ENCODE results near the gene FYB2.
A peak's percentile ranks its signal among the peaks of the same experiment; 100 is the strongest.
"Not testable (repeated sequence)": the region's sequence is repeated elsewhere in the genome, so short reads cannot be mapped to it uniquely, and the experiment has no call there.

FYB2 gene

GRCh38 chr1:56788102-56788501, 31.1 kb downstream of the FYB2 start:
- no peak for DNase-seq

DNA sequence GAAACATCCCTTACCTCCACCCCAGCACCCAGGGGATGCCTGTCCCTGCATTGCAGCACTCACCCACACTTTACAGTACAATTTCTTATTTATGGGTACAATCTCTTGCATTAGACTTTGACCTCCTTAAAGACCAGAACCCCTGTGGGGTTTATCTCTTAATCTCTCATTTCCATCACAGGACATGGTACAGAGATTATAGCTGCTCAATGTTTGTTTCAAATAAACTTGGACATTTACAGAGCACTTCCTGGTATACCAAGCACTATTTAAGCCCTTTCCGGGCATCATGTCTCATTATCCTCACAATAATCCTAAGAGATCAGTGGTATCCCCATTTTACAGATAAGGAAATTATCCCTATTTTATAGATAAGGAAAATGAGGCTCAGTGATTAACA, 31.9 kb downstream of the FYB2 start:
- DNase-seq = no peak

DNA sequence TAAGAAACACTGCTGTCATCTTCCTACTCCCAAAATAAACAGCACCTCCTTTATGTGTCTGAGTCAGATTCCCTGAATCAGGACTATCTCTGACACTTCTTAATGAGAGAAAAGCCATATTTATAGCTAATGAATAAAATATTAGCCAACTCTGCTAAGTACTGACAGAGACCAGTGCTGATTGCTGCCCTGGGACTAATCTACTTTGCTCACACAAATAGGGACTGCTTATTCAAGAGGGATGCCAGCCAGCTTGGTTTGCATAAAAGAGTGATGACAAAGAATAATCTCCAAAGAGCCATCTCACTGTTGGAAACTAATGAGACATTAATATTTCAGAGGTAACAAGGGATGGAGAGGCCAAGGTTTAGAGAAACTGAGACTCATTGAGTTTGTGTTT, 36.4 kb downstream of the FYB2 start:
- DNase-seq = no peak

DNA sequence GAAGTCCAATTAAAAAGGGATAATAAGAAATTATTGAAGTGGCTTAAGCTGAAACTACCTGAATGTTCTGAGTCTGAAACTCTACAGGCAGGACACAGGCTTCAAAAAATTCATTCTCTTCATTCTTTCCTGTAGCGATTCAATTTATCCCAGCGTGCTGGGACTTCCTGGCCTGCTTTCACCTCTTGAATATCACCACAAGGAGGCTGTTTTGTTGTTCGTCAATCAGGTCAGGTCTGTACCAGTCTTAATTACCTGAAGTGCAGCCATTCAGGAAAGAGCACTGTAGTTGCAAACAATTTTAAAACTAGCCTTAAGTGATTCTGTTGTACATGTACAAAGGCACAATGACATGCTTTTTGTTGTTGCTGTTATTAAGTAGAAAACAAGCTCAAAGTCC, 38.4 kb downstream of the FYB2 start:
- no peak for DNase-seq

GRCh38 chr1:56780128-56780750, 39.0 kb downstream of the FYB2 start:
- no peak for DNase-seq

GRCh38 chr1:56777972-56778371, 41.2 kb downstream of the FYB2 start:
- no peak for DNase-seq

GRCh38 chr1:56774732-56775131, 44.5 kb downstream of the FYB2 start:
- not testable (repeated sequence) for DNase-seq

GRCh38 chr1:56774067-56774609, 45.1 kb downstream of the FYB2 start:
- no peak for DNase-seq

GRCh38 chr1:56773341-56774066, 45.7 kb downstream of the FYB2 start:
- peak; percentile 6 for DNase-seq

DNA sequence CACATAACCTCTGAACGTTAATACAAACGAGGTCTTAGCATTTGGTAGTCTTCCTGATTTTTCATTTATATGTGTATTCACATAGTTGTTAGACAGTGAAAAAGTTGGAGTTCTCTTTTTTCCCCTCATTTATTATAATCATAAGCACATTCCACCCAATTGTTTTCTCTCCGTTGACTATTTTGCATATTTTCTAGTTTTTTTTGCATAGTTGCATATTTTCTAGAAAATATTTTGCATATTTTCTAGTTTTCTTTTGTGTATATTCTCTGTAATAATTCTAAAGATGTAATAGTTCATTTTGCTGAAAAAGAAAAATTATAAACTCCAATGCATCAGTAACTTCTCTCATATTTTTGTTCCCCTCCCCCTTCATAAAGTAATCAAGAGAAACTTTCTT, 47.5 kb downstream of the FYB2 start:
- no peak for DNase-seq

DNA sequence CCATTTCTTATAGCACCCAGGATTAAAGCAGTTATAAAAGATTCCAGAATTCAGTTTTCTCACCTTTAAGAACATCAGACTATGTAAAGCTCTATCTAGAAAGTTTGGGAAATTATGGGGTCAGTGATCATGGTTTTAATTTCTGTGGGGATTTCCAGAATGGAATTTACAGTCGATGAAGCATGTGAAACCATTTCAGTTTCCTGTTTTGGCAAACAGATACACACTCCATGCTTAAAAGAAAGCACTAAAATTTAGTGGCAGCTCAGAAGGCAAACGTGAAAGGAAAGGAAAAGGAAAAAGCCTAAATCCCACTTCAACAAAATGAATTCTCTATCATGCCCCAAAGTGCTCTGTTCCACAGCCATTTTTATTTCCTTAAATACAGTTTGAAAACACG, 60.4 kb downstream of the FYB2 start:
- no peak for DNase-seq

DNA sequence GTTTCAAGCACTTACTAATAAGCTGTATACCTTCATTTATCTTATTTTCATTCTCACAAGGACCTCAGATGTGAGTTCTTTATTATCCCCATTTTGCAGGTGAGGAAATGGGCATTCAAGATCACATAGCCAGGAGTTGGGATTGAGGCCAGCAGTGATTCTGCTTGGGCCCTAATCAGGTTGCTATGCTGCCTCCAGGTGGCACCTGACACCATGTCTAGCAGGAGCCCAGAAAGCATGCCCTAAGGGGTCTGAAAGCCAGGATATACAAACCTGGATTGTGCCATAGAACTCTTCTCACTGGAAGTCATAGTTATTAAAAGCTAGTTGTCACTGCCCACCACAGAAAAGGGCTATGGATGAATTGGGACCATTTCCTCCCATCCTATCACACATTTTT, 61.1 kb downstream of the FYB2 start:
- DNase-seq = no peak

- no peak for DNase-seq
Observed at GRCh38 chr1:56755911-56756310, 63.3 kb downstream of the FYB2 start.

DNA sequence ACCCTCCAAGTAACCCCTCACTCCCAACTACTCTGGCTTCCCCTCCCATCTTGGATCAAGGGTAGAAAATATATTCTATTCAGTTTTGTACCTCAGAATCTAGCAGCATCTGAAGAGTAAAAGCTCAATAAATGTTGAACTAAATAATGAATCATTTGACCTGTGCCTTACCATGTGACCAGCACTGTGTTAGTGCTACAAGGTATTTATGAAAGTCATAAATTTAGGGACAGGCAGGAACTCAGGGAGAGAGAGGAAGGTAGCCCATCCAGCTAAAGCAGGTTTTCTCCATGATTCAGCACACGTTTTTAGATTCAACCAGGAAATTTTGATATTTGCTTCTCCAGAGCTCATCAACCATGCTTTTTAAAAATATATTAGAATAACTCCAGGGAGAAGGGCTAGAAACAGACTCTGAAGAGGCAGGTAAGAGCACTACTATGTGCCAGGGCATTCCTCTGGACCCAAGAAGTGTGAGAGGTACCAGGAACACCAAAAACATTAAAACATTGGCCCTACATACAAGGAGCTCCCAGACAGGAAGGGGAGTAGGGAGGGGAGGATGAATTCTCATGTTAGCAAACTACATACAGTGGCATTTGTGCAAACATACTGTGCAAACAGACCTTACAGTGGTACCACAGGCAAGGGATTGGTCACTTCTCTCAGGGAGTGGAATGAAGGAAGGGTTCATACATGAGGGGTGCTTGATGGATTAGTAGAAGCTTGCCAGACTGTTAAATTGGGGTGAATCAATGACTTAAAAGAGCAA, 64.3 kb downstream of the FYB2 start:
- DNase-seq = no peak

DNA sequence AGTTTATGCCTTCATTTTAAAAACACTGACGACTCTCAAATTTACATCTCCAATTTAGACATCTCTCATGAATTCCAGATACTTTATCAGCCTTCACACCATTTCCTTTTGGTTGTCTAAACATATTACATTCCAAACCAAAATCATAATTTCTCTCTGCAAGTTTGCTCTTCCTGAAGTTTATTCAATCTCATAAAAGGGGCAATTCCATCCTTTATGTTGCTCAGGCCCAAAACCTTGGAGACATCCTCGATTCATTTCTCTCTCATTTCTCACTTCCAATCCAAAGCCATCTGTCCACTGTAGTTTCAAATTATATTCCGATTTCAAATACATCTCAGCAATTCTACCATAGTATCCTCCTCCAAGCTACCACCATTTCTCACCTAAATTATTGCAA, 74.0 kb downstream of the FYB2 start:
- DNase-seq = no peak

- DNase-seq = no peak
Observed at GRCh38 chr1:56728964-56729363, 90.2 kb downstream of the FYB2 start.

GRCh38 chr1:56726706-56727105, 92.5 kb downstream of the FYB2 start:
- DNase-seq = no peak

GRCh38 chr1:56719171-56719570, 100.0 kb downstream of the FYB2 start:
- DNase-seq = no peak

DNA sequence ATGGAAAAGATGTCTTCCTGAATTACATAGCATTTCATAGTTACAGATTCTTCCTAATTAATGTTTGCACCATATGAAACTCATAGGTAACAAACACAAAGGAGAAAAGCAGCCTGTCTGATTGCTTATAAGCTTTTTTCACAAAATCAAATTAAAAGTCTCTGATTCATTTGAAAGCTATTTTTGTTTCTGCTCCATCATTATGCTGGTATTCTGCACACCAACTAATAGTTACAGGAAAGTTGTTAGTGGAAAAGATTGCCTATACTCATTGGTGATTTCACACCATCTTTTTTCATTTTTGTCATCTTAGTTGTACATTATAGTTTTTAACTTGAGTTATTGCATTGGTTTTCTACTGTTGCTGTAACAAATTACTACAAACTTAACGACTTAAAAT, 104.0 kb downstream of the FYB2 start:
- no peak for DNase-seq

DNA sequence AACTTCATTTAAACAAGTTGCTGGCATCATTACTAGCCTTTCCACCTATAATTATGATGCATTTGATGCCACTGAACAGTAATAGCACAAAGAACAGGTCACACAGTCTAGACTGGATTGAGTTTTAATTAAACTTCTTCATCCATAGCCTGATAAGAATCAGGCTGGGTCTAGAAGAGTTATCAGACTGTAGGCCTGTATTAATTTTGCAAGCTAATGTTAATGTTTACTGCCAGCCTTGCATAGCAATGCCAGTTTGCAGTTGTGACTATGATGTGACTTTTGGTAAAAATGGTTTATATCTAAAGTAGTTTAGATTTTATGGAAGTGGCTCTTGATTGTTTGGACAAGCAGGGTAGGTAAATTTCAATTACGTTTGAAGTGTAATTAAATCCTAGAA, 106.1 kb downstream of the FYB2 start:
- DNase-seq = no peak

DNA sequence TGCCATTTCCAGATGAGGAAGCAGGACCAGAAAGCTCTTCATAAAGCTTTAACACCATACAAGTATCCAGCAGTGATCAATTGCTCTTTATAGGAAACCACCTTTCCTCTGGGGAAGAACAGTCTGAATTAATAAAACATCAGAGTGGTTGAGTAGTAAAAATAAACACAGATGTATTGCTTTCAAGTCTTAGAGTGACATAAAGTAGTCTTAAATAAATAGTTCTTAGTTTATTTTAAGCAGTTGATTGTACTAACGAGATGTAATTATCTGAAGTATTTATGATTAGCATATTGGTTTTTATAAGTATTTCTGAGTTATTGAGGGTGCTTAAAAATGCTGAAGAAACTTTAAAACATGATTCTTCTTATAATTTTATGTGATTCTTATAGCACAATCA, 107.1 kb downstream of the FYB2 start:
- no peak for DNase-seq

DNA sequence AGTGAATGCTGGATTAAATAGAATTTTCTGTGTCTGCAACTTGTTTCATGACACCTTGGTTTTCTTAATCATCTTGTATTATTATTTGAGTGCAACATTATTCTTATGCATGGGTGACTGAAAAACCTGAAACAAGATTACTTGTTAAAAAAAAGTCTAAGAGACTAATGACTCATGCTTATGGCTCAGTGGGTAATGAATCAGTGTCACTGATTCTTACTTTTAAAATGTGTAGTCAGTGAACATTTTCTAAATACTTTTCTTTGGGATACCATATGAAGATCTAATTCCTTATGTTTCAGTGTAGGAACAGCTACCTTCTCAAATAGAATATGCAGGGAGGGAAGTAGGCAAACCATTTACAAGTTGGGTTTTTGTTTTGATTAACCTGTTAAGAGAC, 108.6 kb downstream of the FYB2 start:
- DNase-seq = no peak

DNA sequence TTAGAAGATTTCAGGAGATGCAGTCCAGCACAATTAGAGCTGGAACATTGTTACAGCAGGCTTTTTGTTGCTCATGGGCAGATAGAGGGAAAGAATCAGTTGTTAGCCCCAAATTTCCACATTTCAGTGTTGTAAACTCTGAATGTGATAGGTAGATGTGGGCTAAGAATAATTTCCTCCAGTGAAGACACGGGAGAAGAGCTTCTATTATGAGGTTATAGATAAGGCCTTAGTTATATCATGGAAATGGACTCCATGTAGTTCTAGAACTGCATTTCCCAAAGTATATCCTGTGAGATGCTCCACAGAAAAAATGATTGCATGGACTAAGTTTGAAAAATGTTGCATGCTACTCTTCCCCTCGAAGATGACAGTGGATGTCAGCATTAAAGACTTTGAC, 109.2 kb downstream of the FYB2 start:
- no peak for DNase-seq

Data from activated CD4-positive, alpha-beta T cell treated with anti-CD3 and anti-CD28 coated beads for 48 hours (primary cell).